SJCRH30 (cell line): ENCODE results near the gene PVALEF. TPM values are rescaled to one million over a fixed set of nuclear protein-coding genes. Genes with fewer than 3 reads are reported as not detected.

Experiments
- DNase-seq, 2 experiments: peaks; one replicate each; pipeline ENCODE4 v3.0.0-alpha.2; 2015 to 2020
- H3K27ac ChIP-seq: fragments of 250-450 bp; sonication (Bioruptor Pico); 2 replicates; pipeline ENCODE4 v1.5.1; 2020; ENCODE audit warnings: mild to moderate bottlenecking, moderate library complexity
- H3K27me3 ChIP-seq: fragments of 250-450 bp; sonication (Bioruptor Pico); 2 replicates; pipeline ENCODE4 v1.5.1; 2020; ENCODE audit warnings: mild to moderate bottlenecking, moderate library complexity
- H3K36me3 ChIP-seq: fragments of 250-450 bp; sonication (Bioruptor Pico); 2 replicates; pipeline ENCODE4 v1.5.1; 2020; ENCODE audit warnings: mild to moderate bottlenecking, moderate library complexity
- H3K4me1 ChIP-seq: fragments of 250-450 bp; sonication (Bioruptor Pico); 2 replicates; pipeline ENCODE4 v1.5.1; 2020; ENCODE audit warnings: mild to moderate bottlenecking, moderate library complexity
- H3K4me3 ChIP-seq: fragments of 250-450 bp; sonication (Bioruptor Pico); 2 replicates; pipeline ENCODE4 v1.5.1; 2020; ENCODE audit warnings: mild to moderate bottlenecking, moderate library complexity
- H3K9me3 ChIP-seq: fragments of 250-450 bp; sonication (Bioruptor Pico); replicated peaks from 2 replicates; pipeline ENCODE4 v1.5.1; 2020; ENCODE audit warnings: mild to moderate bottlenecking, moderate library complexity
- total RNA-seq: library from RNA; depleted of rRNA; stranded (reverse); fragments of >200 nt; shearing (Covaris generic); gene quantifications from 2 replicates; pipeline ENCODE4 v1.2.3, GENCODE V29; 2014

The PVALEF gene
- total RNA-seq, 1 experiment from 2014 or later, result 0.61 TPM

DNA sequence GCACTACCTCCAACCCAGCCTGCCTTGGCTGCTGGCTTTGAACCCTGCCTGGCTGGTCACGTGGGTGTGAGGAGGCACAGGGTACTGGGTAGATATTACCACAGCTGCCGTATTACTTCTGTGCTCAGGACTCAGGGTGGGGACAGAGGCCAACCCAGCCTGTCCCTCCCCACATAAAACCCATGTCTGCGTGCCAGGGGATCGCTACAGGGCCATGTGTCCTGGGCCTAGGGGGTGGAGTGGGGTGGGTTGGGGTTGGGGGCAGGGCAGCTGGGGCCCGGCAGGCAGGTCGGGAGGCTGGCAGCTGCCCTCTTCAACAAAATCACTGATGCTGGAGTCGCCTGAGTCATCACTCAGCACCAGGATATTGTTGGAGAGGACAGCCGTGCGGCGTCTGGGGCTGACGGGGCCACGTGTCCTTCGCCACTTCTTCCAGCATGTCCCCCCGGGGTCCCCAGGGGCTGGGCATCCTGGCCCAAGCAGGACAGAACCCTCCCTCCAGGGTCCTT, 39.7 kb upstream of the PVALEF start:
- H3K4me3 ChIP-seq, result no peak overlapping the region
- H3K4me1 ChIP-seq, result peaks cover 16% of the 10 kb centered on the region
- peak overlapping the region; percentile 70 for H3K27ac ChIP-seq
- DNase-seq, result peak; percentile 87 to 88
- no peaks in the 10 kb centered on the region for H3K27me3 ChIP-seq
- peaks cover 4% of the 10 kb centered on the region; the same call in 1 of the 2 replicates for H3K36me3 ChIP-seq
- H3K9me3 ChIP-seq, result no peaks in the 10 kb centered on the region

GRCh38 chr17:81126281-81127132, 38.8 kb upstream of the PVALEF start:
- peaks cover 16% of the 10 kb centered on the region for H3K4me1 ChIP-seq
- no peaks in the 10 kb centered on the region for H3K27me3 ChIP-seq
- DNase-seq, result peak; percentile 65 to 72
- no peak overlapping the region for H3K4me3 ChIP-seq
- no peaks in the 10 kb centered on the region for H3K9me3 ChIP-seq
- peak overlapping the region; percentile 70 for H3K27ac ChIP-seq
- H3K36me3 ChIP-seq, result peaks cover 4% of the 10 kb centered on the region; the same call in 1 of the 2 replicates

GRCh38 chr17:81127133-81127455, 38.2 kb upstream of the PVALEF start:
- Histone ChIP-seq H3K4me3 (no peak overlapping the region), H3K4me1 (peaks cover 16% of the 10 kb centered on the region), H3K36me3 (no peaks in the 10 kb centered on the region), H3K9me3 (no peaks in the 10 kb centered on the region), H3K27ac (no peak overlapping the region), H3K27me3 (no peaks in the 10 kb centered on the region)
- no peak for DNase-seq

- Histone ChIP-seq H3K4me1 (peaks cover 16% of the 10 kb centered on the region), H3K36me3 (no peaks in the 10 kb centered on the region), H3K4me3 (no peak overlapping the region), H3K9me3 (no peaks in the 10 kb centered on the region), H3K27ac (no peak overlapping the region), H3K27me3 (no peaks in the 10 kb centered on the region)
- DNase-seq, result no peak
Measured at GRCh38 chr17:81127526-81128177, 37.7 kb upstream of the PVALEF start.

GRCh38 chr17:81128338-81128737, 37.0 kb upstream of the PVALEF start:
- Histone ChIP-seq H3K27me3 (no peaks in the 10 kb centered on the region), H3K4me3 (no peak overlapping the region), H3K36me3 (no peaks in the 10 kb centered on the region), H3K4me1 (peaks cover 16% of the 10 kb centered on the region), H3K9me3 (no peaks in the 10 kb centered on the region), H3K27ac (no peak overlapping the region)
- no peak for DNase-seq

DNA sequence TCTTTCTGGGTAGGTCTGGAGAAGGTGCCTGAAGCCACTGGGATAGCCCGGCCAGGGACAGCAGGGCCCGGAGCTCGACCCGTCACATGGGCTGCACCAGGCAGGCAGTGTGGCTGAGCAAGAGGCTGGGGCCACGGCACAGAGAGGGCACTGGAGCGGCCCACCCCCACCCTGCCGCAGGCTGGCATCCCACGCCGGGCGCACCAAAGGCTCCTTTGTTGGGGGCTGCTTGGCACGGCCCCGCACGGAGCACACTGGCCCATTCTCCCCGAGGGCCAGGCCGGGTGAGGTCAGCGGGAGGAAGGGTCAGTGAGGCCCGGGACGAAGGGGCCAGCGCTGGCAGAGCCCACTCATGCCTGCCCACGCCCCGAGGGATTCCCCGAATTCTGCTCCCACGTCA, 36.5 kb upstream of the PVALEF start:
- Histone ChIP-seq H3K9me3 (no peaks in the 10 kb centered on the region), H3K4me1 (peaks cover 16% of the 10 kb centered on the region), H3K4me3 (no peak overlapping the region), H3K36me3 (no peaks in the 10 kb centered on the region), H3K27ac (no peak overlapping the region), H3K27me3 (no peaks in the 10 kb centered on the region)
- DNase-seq, result no peak

DNA sequence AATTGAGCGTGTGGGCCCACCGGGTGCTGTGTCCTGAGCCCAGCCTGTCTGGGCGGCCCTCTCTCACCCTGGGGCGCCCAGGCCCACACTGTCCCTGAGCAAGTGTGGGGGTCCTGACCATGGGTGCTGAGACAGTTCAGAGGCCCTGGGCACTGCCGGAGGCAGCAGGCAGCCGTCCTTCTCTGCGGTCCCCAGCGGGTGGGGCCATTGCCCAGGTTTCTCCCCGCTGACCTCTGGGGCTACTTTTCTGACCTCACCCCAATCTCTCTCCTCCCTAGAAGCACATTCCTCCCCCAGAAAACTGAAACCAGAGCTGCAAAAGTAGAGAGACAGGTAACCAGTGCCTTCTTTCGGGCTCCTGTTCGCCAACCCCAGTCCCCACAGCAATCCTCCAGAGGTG, 36.0 kb upstream of the PVALEF start:
- no peaks in the 10 kb centered on the region for H3K9me3 ChIP-seq
- no peak overlapping the region for H3K4me3 ChIP-seq
- no peak overlapping the region for H3K27ac ChIP-seq
- no peak for DNase-seq
- no peaks in the 10 kb centered on the region for H3K27me3 ChIP-seq
- no peaks in the 10 kb centered on the region for H3K36me3 ChIP-seq
- H3K4me1 ChIP-seq, result peaks cover 16% of the 10 kb centered on the region

DNA sequence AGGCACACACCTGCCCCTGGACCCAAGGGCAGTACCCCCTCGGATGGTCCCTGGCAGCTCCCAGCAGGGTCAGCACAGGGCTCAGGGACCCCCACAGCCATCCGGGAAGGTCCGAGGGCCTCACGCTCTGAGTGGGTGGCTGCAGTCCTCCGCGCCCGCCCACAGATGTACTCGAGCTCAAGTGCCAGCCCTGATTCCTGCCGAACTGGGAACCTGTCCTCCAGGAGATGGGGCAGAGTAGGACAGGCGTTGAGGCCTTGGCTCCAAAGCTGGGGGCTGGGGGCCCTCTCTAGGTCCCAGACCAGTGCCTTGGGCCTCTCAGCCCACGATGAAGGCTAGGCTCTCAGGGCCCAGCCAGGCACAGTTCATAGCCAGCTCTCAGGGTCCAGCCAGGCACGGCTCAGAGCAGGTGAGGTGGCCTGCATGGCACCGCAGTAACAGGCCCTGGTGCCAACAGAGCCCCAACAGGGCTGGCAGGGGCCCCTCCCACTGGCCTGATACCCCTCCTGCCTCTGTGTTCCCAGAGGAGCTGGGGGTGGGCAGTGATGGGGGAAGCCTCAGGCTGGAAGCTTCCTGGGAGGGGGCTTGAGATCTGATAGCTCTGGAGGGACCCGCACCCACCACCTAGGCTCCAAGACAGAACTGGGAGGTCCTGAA, 35.5 kb upstream of the PVALEF start:
- H3K27ac ChIP-seq, result no peak overlapping the region
- DNase-seq, result no peak
- peaks cover 16% of the 10 kb centered on the region for H3K4me1 ChIP-seq
- H3K27me3 ChIP-seq, result no peaks in the 10 kb centered on the region
- no peaks in the 10 kb centered on the region for H3K9me3 ChIP-seq
- H3K4me3 ChIP-seq, result no peak overlapping the region
- no peaks in the 10 kb centered on the region for H3K36me3 ChIP-seq

- no peak overlapping the region for H3K4me3 ChIP-seq
- no peaks in the 10 kb centered on the region for H3K27me3 ChIP-seq
- no peaks in the 10 kb centered on the region for H3K36me3 ChIP-seq
- H3K4me1 ChIP-seq, result peaks cover 10% of the 10 kb centered on the region
- no peaks in the 10 kb centered on the region for H3K9me3 ChIP-seq
- no peak overlapping the region for H3K27ac ChIP-seq
- DNase-seq, result no peak
Measured at GRCh38 chr17:81130385-81131361, 34.6 kb upstream of the PVALEF start.

GRCh38 chr17:81131486-81132196, 33.7 kb upstream of the PVALEF start:
- no peaks in the 10 kb centered on the region for H3K36me3 ChIP-seq
- no peak overlapping the region for H3K27ac ChIP-seq
- no peak for DNase-seq
- H3K27me3 ChIP-seq, result no peaks in the 10 kb centered on the region
- H3K4me1 ChIP-seq, result peaks cover 2% of the 10 kb centered on the region
- H3K4me3 ChIP-seq, result no peak overlapping the region
- H3K9me3 ChIP-seq, result no peaks in the 10 kb centered on the region

- Histone ChIP-seq H3K27ac (no peak overlapping the region), H3K9me3 (no peaks in the 10 kb centered on the region), H3K27me3 (no peaks in the 10 kb centered on the region), H3K4me3 (no peak overlapping the region), H3K4me1 (no peaks in the 10 kb centered on the region), H3K36me3 (no peaks in the 10 kb centered on the region)
- no peak for DNase-seq
Measured at GRCh38 chr17:81132197-81132540, 33.1 kb upstream of the PVALEF start.

GRCh38 chr17:81132770-81133723, 32.3 kb upstream of the PVALEF start:
- no peak for DNase-seq

More at GRCh38 chr17:81132770-81133723, 32.3 kb upstream of the PVALEF start:
- no peaks in the 10 kb centered on the region for H3K4me1 ChIP-seq
- H3K9me3 ChIP-seq, result peaks cover 4% of the 10 kb centered on the region; the same call in 1 of the 2 replicates
- H3K4me3 ChIP-seq, result no peak overlapping the region
- no peaks in the 10 kb centered on the region for H3K27me3 ChIP-seq
- H3K36me3 ChIP-seq, result no peaks in the 10 kb centered on the region
- H3K27ac ChIP-seq, result no peak overlapping the region
